ENCODE results near the gene STK32B.

STK32B gene

GRCh38 chr4:5465529-5465928 lies 414.2 kb downstream of the STK32B start:
- no peak for DNase-seq (ENCODE audit: low spot score)
- TF ChIP-seq CTCF (IDR thresholded peaks at IDR 0.05; ENCODE audit: extremely low read depth, missing control alignments), result no peak

GRCh38 chr4:5465956-5466355 lies 414.7 kb downstream of the STK32B start:
- no peak for DNase-seq (ENCODE audit: low spot score)
- no peak for TF ChIP-seq CTCF (IDR thresholded peaks at IDR 0.05; ENCODE audit: extremely low read depth, missing control alignments)

- DNase-seq (ENCODE audit: low spot score), result no peak
- TF ChIP-seq CTCF (IDR thresholded peaks at IDR 0.05; ENCODE audit: extremely low read depth, missing control alignments), result no peak
Observed at GRCh38 chr4:5467111-5467510, 415.8 kb downstream of the STK32B start.

- TF ChIP-seq CTCF (IDR thresholded peaks at IDR 0.05; ENCODE audit: extremely low read depth, missing control alignments), result no peak
Observed at GRCh38 chr4:5469151-5469775, 418.0 kb downstream of the STK32B start.

GRCh38 chr4:5469861-5470260 lies 418.6 kb downstream of the STK32B start:
- TF ChIP-seq CTCF (IDR thresholded peaks at IDR 0.05; ENCODE audit: extremely low read depth, missing control alignments), result no peak
- no peak for DNase-seq (ENCODE audit: low spot score)

More at GRCh38 chr4:5469151-5469775, 418.0 kb downstream of the STK32B start:
- no peak for DNase-seq (ENCODE audit: low spot score)

- no peak for DNase-seq (ENCODE audit: low spot score)
- TF ChIP-seq CTCF (IDR thresholded peaks at IDR 0.05; ENCODE audit: extremely low read depth, missing control alignments), result no peak
Observed at GRCh38 chr4:5470318-5471198, 419.3 kb downstream of the STK32B start.

GRCh38 chr4:5471206-5471605 lies 419.9 kb downstream of the STK32B start:
- no peak for DNase-seq (ENCODE audit: low spot score)
- TF ChIP-seq CTCF (IDR thresholded peaks at IDR 0.05; ENCODE audit: extremely low read depth, missing control alignments), result no peak
